SU-DHL-6 (cell line): Measurements from ENCODE around the gene TARBP1.

Experiments
- H2AFZ ChIP-seq: fragments of 200-600 bp; sonication (generic); 2 replicates; pipeline ENCODE4 v1.6.1; 2014; ENCODE audit warnings: low read depth, mild to moderate bottlenecking, moderate library complexity, mixed read lengths, antibody characterized with exemption, low read length; ENCODE audit not compliant: severe bottlenecking
- H3F3A ChIP-seq: fragments of 200-600 bp; shearing (Covaris generic); 2 replicates; pipeline ENCODE4 v1.6.0; 2016; ENCODE audit warnings: antibody characterized with exemption, mild to moderate bottlenecking; ENCODE audit not compliant: insufficient read depth
- H3K27ac ChIP-seq: fragments of 200-600 bp; sonication (generic); 2 replicates; pipeline ENCODE4 v1.5.1; 2016; ENCODE audit warnings: low read depth, mild to moderate bottlenecking, low read length, moderate library complexity, mixed read lengths
- H3K27me3 ChIP-seq: fragments of 200-600 bp; sonication (generic), shearing (Covaris generic); 2 replicates; pipeline ENCODE4 v1.6.0; 2014; ENCODE audit warnings: mild to moderate bottlenecking, low read length
- H3K36me3 ChIP-seq: fragments of 200-600 bp; sonication (generic); 2 replicates; pipeline ENCODE4 v1.6.1; 2014; ENCODE audit warnings: mild to moderate bottlenecking, low read length, mixed read lengths
- H3K4me2 ChIP-seq: fragments of 300-600, 200-600 bp; shearing (Covaris generic), sonication (generic); 2 replicates; pipeline ENCODE4 v1.6.0; 2014; ENCODE audit warnings: low read length, low read depth, mild to moderate bottlenecking; ENCODE audit not compliant: poor library complexity, severe bottlenecking
- H3K4me3 ChIP-seq: fragments of 200-600 bp; sonication (generic); 2 replicates; pipeline ENCODE4 v1.5.1; 2014; ENCODE audit warnings: antibody characterized with exemption, low read length, mild to moderate bottlenecking, mixed read lengths; ENCODE audit not compliant: insufficient read depth, poor library complexity, severe bottlenecking
- H3K79me2 ChIP-seq: fragments of 200-600 bp; sonication (generic); 2 replicates; pipeline ENCODE4 v1.6.1; 2014; ENCODE audit warnings: mild to moderate bottlenecking, low read length, moderate library complexity; ENCODE audit not compliant: insufficient read depth
- H3K9ac ChIP-seq: fragments of 200-600 bp; sonication (generic); 2 replicates; pipeline ENCODE4 v1.7.0; 2014; ENCODE audit warnings: mild to moderate bottlenecking, low read length
- H3K9me2 ChIP-seq: fragments of 200-600 bp; sonication (generic); replicated peaks from 2 replicates; pipeline ENCODE4 v1.6.1; 2014; ENCODE audit warnings: low read length; ENCODE audit not compliant: insufficient read depth
- H3K9me3 ChIP-seq: fragments of 200-600 bp; sonication (generic); 2 replicates; pipeline ENCODE4 v1.6.1; 2014; ENCODE audit warnings: low read length, mixed read lengths; ENCODE audit not compliant: insufficient read depth
- H4K20me1 ChIP-seq: fragments of 200-600 bp; sonication (generic); 2 replicates; pipeline ENCODE4 v1.6.1; 2014; ENCODE audit warnings: low read depth, mild to moderate bottlenecking, antibody characterized with exemption, low read length, moderate library complexity, mixed read lengths
- CTCF ChIP-seq: fragments of 200-600 bp; sonication (generic); IDR thresholded peaks from one replicate; pipeline ENCODE4 v1.5.1; 2017; ENCODE audit warnings: antibody characterized with exemption, mild to moderate bottlenecking, low read length, moderate library complexity; ENCODE audit not compliant: insufficient read depth, poor library complexity, severe bottlenecking
- EZH2phosphoT487 ChIP-seq: fragments of 200-600 bp; sonication (generic), shearing (Covaris generic); conservative IDR thresholded peaks from 2 replicates; pipeline ENCODE4 v1.6.1; 2018; ENCODE audit warnings: mild to moderate bottlenecking, antibody characterized with exemption, low read length, moderate library complexity, mixed read lengths

TARBP1 gene

GRCh38 chr1:234527346-234527745 is 48.4 kb upstream of the TARBP1 start:
- Histone ChIP-seq H3K9ac (no peak overlapping the region), H3K9me2 (no peaks in the 10 kb centered on the region), H2AFZ (no peak overlapping the region), H3K4me3 (no peak overlapping the region), H3K36me3 (no peaks in the 10 kb centered on the region), H3K27me3 (no peaks in the 10 kb centered on the region), H3K79me2 (no peaks in the 10 kb centered on the region), H3F3A (no peaks in the 10 kb centered on the region), H3K9me3 (no peaks in the 10 kb centered on the region), H3K27ac (no peak overlapping the region), H4K20me1 (no peaks in the 10 kb centered on the region), H3K4me2 (no peak overlapping the region)
- no peak for TF ChIP-seq CTCF
- TF ChIP-seq EZH2phosphoT487, result no peak

GRCh38 chr1:234526922-234527321 is 47.9 kb upstream of the TARBP1 start:
- no peak overlapping the region for H3K4me2 ChIP-seq
- TF ChIP-seq CTCF (no peak), EZH2phosphoT487 (no peak)
- H3K27me3 ChIP-seq, result no peaks in the 10 kb centered on the region
- no peaks in the 10 kb centered on the region for H3K9me3 ChIP-seq
- no peak overlapping the region for H3K27ac ChIP-seq
- H3K79me2 ChIP-seq, result no peaks in the 10 kb centered on the region
- no peak overlapping the region for H2AFZ ChIP-seq
- H4K20me1 ChIP-seq, result no peaks in the 10 kb centered on the region
- no peaks in the 10 kb centered on the region for H3K9me2 ChIP-seq
- H3K4me3 ChIP-seq, result no peak overlapping the region
- H3K9ac ChIP-seq, result no peak overlapping the region
- no peaks in the 10 kb centered on the region for H3K36me3 ChIP-seq
- H3F3A ChIP-seq, result no peaks in the 10 kb centered on the region

- no peak overlapping the region for H3K4me3 ChIP-seq
Observed at GRCh38 chr1:234525099-234525799, 46.3 kb upstream of the TARBP1 start.

More at GRCh38 chr1:234525099-234525799, 46.3 kb upstream of the TARBP1 start:
- Histone ChIP-seq H4K20me1 (no peaks in the 10 kb centered on the region), H3K9me3 (no peaks in the 10 kb centered on the region), H3K27ac (no peak overlapping the region), H3K79me2 (no peaks in the 10 kb centered on the region), H3K36me3 (no peaks in the 10 kb centered on the region), H3K9me2 (no peaks in the 10 kb centered on the region), H2AFZ (no peak overlapping the region), H3K9ac (no peak overlapping the region), H3K4me2 (no peak overlapping the region), H3K27me3 (no peaks in the 10 kb centered on the region), H3F3A (no peaks in the 10 kb centered on the region)
- TF ChIP-seq EZH2phosphoT487 (no peak), CTCF (no peak)
